ENCODE results near the gene RASSF8.

DNA sequence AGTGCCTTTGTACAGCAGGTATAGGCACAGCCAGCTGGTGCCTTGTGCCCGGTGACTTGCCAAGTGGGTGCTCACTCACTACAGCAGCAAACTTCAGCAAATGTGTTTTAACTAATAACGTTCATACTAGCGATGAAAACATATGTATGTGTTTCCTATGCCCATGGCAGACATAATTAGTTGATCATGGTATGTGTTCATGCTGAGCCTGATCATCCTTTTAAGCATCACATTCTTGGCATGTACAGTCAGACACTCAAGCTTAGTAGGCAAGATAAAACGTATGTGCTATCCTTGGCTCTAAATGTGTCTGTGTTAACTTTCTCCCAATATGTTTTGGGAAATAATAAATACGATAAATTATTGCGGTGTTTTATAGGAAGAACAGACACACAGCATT is 55.6 kb downstream of the RASSF8 start:
- TF ChIP-seq YY1 (IDR thresholded peaks at IDR 0.05; ENCODE audit: insufficient read depth, insufficient read length), result no peak
- TF ChIP-seq SUZ12 (IDR thresholded peaks at IDR 0.05; ENCODE audit: extremely low read depth, insufficient read depth, insufficient read length), result no peak
- no peak for TF ChIP-seq ZNF274 (IDR thresholded peaks at IDR 0.05; ENCODE audit: low read depth, low read length)

All from NT2/D1 (cell line).